Measurements from ENCODE around the gene ASTL.

Gene ASTL

DNA sequence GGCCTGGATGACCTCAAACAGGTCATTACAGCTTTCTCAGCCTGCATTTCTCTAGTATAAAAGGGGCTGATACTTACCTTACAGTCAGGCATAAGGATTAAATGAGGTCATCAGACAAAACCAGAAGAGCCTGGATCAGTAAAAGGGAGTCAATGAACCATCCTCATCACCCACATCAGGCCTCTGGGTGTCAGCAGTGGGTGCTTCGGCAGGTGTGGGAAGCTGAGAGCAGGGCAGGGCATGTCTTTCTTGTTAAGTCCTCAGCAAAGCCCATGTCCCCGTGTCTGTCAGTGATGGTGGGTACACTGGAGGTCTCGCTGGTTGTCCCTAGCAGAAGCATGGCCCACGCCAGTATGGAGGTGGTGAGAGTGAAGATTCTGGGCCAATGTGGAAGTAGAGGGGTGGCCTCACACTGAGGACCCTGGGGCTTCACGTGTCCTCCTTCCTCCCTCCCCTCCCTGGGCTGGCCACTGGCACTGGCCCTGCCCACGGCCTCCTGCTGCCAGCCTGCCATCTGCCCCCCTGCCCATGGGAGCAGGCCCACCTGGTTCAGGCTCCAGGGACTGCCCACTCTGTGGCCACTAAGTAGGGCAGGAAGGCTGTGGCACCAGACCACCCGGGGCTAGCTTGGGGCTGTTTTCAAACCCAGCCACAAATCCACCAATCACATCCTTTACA lies 26.3 kb downstream of the ASTL start:
- Mint-ChIP-seq H3K27me3 (peaks cover 72% of the 10 kb centered on the region), H3K4me1 (ENCODE audit: low read depth) (peaks cover 11% of the 10 kb centered on the region), H3K9me3 (no peaks in the 10 kb centered on the region), H3K4me3 (no peak overlapping the region), H3K36me3 (ENCODE audit: low read depth) (no peaks in the 10 kb centered on the region), H3K27ac (no peak overlapping the region)
- intact Hi-C loops (cut with micrococcal nuclease), result no loop called here

DNA sequence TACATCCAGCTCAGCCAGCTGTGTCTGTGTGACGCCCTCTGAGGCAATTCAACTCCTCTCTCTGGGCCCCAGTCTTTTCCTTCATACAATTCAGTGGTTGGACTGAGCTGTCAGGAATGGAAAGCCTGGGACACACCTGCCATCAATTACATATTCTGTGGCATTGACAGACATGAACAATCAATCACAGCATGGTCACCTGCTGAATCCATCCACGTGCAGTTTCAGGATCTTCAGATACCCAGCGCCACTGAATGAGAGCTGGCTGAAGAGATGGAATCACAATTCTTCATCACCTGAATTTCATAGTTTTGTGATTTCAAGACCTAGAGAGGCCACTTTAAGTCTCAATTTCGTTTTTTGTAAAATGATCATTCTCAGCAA lies 27.1 kb downstream of the ASTL start:
- Mint-ChIP-seq H3K9me3 (peaks cover 4% of the 10 kb centered on the region), H3K4me1 (ENCODE audit: low read depth) (peaks cover 8% of the 10 kb centered on the region)

DNA sequence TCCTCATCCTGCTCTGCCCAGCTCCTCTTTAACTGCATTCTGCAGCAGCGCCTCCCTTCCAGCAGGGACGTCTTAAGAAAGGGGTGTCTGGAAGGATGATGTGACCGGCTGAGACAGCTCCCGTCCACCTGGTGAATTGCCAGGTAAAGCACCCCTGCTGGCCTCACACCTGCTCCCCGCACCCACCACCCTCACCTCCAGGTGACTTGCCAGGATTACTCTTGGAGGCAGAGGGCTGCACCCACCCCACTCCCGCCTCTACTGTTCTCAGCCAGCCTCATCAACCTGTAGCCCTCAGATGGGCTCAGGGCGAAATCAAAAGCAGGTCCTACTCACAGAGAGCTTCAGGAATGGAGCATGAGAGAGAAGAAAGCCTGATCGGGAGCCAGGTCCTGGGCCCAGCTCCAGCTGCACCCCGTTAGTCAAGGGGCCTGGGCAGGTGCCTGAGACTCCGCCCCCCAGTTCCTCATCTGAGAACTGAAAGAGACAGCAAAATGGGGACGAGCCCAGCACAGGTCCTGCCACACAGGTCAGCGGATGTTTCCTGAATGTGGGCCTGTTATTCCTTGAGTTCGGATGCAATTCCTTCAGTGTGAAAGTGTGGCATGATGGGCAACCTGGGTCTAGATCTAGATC lies 27.6 kb downstream of the ASTL start:
- Mint-ChIP-seq H3K27me3 (peaks cover 68% of the 10 kb centered on the region), H3K27ac (no peak overlapping the region), H3K9me3 (peaks cover 9% of the 10 kb centered on the region), H3K4me3 (no peak overlapping the region), H3K4me1 (ENCODE audit: low read depth) (peaks cover 3% of the 10 kb centered on the region), H3K36me3 (ENCODE audit: low read depth) (peaks cover under 1% of the 10 kb centered on the region)
- intact Hi-C loops (cut with micrococcal nuclease), result no loop called here

More for the DNA sequence above, 27.1 kb downstream of the ASTL start:
- Mint-ChIP-seq H3K27ac (no peak overlapping the region), H3K4me3 (no peak overlapping the region), H3K36me3 (ENCODE audit: low read depth) (no peaks in the 10 kb centered on the region), H3K27me3 (peaks cover 73% of the 10 kb centered on the region)
- intact Hi-C loops (cut with micrococcal nuclease), result no loop called here

DNA sequence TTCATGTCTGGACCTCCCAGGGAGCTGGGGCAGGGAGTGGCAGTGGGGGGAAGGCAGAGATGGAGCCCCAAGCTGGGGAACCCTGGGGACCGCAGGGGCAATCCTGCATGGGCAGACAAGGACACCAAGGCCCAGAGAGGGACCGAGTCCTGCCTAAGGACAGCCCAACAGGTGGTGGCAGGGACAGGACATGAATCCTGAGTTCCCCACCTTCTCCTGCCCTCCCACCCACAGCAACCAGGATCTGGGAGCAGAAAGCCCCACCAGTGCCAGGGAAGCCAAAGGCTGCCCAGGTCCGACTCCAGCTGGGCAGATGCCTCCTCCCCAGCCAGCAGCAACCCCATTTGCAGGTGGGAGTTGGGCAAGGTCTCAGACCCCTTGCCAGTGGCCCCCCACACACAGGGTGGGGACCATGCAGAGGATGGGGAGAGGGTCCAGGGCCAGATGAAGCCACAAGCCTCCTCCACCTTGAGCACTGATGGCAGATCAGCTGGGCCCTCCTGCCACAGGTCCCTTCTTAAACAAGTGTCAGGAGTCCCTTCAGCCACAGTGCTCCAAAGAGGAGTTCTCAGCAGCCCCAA lies 28.3 kb downstream of the ASTL start:
- no peak overlapping the region for H3K27ac Mint-ChIP-seq
- H3K36me3 Mint-ChIP-seq (ENCODE audit: low read depth), result peaks cover 8% of the 10 kb centered on the region
- H3K4me3 Mint-ChIP-seq, result no peak overlapping the region
- H3K27me3 Mint-ChIP-seq, result peaks cover 61% of the 10 kb centered on the region
- peaks cover 16% of the 10 kb centered on the region for H3K9me3 Mint-ChIP-seq
- intact Hi-C loops (cut with micrococcal nuclease), result no loop called here
- peaks cover 2% of the 10 kb centered on the region for H3K4me1 Mint-ChIP-seq (ENCODE audit: low read depth)

DNA sequence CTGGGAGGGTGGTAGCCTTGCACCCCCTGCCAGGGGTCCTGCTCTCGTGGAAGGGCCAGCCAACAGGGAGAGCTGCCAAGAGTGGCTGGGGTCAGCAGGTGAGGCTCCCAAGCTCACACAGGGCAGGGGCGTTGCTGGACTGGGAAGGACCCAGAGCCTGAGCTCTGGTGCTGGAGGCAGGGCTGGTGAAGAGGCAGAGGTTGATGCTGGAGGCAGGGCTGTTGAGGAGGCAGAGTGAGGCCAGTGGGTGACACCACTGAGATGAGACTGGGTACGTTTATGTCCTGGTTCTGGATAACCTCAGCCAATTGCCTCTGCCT lies 29.0 kb downstream of the ASTL start:
- Mint-ChIP-seq H3K27ac (no peak overlapping the region), H3K27me3 (peaks cover 55% of the 10 kb centered on the region)
- intact Hi-C loops (cut with micrococcal nuclease), result no loop called here

DNA sequence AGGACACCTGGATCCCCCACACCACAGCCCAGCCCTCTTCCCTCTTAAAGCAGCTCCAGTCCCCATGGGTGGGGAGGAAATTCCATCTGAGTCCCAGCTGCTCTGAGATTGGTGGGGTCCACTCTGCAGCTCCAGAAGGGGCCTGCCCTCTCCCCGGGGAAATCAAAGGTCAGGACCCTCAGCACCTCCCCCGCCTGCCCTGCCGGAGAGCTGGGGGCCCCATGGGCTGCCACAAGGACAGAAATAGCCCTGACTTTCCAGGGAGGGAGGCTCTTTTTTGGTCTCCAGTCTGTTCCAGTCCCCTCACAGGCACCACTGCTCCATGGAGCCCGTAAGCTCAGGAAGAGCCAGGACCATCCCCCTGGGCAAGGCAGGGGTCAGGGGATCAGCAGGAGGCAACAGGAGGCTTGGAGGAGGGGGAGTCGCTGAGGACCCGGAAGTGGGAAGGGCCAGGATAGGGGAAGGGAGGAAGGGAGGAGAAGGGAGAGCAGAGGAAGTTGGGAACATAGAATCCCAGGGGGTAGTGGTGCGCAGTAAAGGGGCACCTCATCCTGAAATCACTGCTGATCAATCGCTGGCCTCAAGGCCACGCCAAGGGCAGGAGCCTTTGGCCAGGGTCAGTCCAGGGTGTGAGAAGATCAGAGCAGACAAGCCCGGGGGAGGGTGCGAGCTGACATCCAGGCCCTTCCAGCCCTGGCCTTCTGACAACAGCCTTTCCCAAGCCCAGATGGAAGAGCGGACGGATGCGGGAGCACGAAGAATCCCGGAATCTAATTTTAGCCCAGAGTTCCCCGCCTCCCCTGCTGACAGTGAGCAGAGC lies 29.6 kb downstream of the ASTL start:
- Mint-ChIP-seq H3K4me3 (no peak overlapping the region), H3K4me1 (ENCODE audit: low read depth) (peaks cover 15% of the 10 kb centered on the region), H3K27me3 (peaks cover 50% of the 10 kb centered on the region), H3K36me3 (ENCODE audit: low read depth) (peaks cover 9% of the 10 kb centered on the region), H3K9me3 (peaks cover 22% of the 10 kb centered on the region), H3K27ac (no peak overlapping the region)
- intact Hi-C loops (cut with micrococcal nuclease), result no loop called here

More for the DNA sequence above, 29.0 kb downstream of the ASTL start:
- H3K4me1 Mint-ChIP-seq (ENCODE audit: low read depth), result peaks cover 9% of the 10 kb centered on the region
- H3K9me3 Mint-ChIP-seq, result peaks cover 22% of the 10 kb centered on the region
- H3K4me3 Mint-ChIP-seq, result no peak overlapping the region
- peaks cover 9% of the 10 kb centered on the region for H3K36me3 Mint-ChIP-seq (ENCODE audit: low read depth)

DNA sequence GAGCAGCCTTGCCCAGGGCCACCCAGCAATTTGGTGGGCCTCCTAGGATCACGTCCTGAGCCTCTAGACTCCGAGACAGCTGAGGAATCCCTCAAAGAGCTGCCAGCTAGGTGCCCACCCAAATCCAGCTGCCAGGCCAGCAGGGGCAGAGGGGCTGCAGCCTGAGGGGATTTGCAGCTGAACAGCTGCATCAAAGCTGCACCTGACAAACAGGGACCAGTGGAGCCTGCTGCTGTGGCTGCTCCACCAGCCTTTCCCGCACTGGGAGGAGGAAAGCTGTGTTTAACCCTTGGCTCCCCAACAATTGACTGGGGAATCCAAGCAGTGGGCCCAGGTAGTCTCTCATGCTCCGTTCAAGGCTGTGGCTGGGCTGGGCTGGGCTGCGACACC lies 30.2 kb downstream of the ASTL start:
- peaks cover 21% of the 10 kb centered on the region for H3K4me1 Mint-ChIP-seq (ENCODE audit: low read depth)
- intact Hi-C loops (cut with micrococcal nuclease), result no loop called here
- H3K27me3 Mint-ChIP-seq, result peaks cover 46% of the 10 kb centered on the region
- no peak overlapping the region for H3K27ac Mint-ChIP-seq
- H3K9me3 Mint-ChIP-seq, result peaks cover 22% of the 10 kb centered on the region
- peaks cover 9% of the 10 kb centered on the region for H3K36me3 Mint-ChIP-seq (ENCODE audit: low read depth)
- no peak overlapping the region for H3K4me3 Mint-ChIP-seq

DNA sequence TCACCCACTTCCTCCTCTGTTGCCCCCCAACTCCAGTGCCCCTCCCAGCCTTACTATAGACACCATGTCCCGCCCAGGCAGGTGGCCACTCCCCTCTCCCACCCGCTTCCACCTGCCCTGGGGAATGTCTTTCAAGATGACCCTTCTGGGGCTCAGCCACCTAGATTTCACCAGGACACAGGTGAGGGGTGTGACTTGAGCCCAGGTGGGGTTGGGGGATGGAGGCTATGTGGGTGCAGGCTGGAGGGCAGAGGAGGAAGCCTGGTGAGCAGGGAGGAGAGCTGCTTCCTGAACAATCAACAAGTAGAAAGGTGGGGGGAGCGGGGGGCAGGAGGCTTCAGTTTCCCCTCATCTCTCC lies 30.6 kb downstream of the ASTL start:
- Mint-ChIP-seq H3K9me3 (peaks cover 22% of the 10 kb centered on the region), H3K27ac (no peak overlapping the region), H3K27me3 (peaks cover 44% of the 10 kb centered on the region), H3K4me1 (ENCODE audit: low read depth) (peaks cover 24% of the 10 kb centered on the region), H3K4me3 (no peak overlapping the region), H3K36me3 (ENCODE audit: low read depth) (peaks cover 9% of the 10 kb centered on the region)
- intact Hi-C loops (cut with micrococcal nuclease), result no loop called here

DNA sequence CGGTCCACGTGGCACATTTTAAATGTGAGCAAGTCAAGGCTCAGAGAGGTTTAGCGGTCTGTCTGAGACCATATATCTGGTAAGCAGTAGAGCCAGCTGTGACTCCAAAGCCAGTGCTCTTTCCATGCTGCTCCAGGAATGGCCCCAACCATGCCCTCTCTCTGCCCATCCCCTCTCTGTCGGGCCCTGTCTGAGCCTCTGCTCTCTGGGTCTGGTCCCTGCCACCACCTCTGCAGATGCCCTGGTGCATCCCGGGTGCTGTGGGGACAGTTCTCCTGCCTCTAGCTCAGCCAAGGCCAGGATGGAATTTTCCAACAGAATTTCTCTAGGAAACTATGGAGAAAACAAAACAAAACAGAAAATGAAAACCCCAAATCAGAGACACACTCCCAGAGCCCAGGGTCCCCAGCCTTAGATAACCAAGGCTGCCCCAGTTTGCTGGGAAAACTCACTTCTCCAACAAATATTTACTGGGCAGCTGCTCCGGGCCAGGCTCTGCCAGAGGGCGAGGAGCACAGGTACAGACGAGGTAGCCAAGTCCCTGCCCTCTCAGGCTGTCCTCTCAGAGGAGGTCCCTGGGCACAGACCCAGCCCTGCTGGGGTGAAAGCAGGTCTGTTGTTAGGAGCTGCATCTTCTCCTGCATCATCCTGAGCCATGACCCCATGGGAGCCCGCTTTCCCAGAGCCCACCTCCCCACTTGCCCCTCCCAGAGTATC lies 31.2 kb downstream of the ASTL start:
- peaks cover 9% of the 10 kb centered on the region for H3K36me3 Mint-ChIP-seq (ENCODE audit: low read depth)
- H3K4me1 Mint-ChIP-seq (ENCODE audit: low read depth), result peaks cover 24% of the 10 kb centered on the region
- intact Hi-C loops (cut with micrococcal nuclease), result no loop called here
- H3K9me3 Mint-ChIP-seq, result peaks cover 22% of the 10 kb centered on the region
- H3K27me3 Mint-ChIP-seq, result peaks cover 40% of the 10 kb centered on the region
- H3K4me3 Mint-ChIP-seq, result no peak overlapping the region
- no peak overlapping the region for H3K27ac Mint-ChIP-seq

DNA sequence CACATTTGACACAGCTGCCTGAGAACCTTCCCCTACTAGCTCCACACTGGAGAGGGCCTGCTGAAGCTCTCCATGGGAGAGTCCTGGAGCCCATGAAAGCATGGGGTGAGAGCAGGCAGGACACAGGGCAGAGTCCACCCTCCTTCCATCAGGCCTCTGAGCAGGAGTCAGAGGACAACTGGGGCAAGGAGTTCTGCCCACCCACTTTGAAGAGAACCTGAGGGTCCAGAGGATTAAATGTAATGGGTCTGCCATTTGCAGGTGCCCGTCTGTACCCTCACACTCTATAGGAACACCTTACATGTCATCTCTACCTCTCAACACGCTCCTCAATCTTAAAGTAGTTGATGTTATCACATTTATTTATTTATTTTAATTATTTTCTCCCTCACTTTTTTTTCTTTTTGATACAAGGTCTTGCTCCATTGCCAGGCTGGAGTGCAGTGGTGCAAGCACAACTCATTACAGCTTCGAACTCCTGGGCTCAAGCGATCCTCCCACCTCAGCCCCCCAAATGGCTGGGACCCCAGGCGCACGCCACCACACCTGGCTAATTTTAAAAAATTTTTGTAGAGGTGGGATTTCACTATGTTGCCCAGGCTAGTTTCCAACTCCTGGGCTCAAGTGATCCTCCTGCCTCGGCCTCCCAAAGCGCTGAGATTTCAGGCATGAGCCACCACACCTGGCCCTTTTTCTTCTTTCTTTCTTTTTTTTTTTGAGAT lies 32.1 kb downstream of the ASTL start:
- H3K4me1 Mint-ChIP-seq (ENCODE audit: low read depth), result peaks cover 24% of the 10 kb centered on the region
- H3K9me3 Mint-ChIP-seq, result peaks cover 22% of the 10 kb centered on the region
- peaks cover 42% of the 10 kb centered on the region for H3K27me3 Mint-ChIP-seq
- no peak overlapping the region for H3K4me3 Mint-ChIP-seq
- intact Hi-C loops (cut with micrococcal nuclease), result no loop called here
- no peak overlapping the region for H3K27ac Mint-ChIP-seq
- peaks cover 9% of the 10 kb centered on the region for H3K36me3 Mint-ChIP-seq (ENCODE audit: low read depth)

DNA sequence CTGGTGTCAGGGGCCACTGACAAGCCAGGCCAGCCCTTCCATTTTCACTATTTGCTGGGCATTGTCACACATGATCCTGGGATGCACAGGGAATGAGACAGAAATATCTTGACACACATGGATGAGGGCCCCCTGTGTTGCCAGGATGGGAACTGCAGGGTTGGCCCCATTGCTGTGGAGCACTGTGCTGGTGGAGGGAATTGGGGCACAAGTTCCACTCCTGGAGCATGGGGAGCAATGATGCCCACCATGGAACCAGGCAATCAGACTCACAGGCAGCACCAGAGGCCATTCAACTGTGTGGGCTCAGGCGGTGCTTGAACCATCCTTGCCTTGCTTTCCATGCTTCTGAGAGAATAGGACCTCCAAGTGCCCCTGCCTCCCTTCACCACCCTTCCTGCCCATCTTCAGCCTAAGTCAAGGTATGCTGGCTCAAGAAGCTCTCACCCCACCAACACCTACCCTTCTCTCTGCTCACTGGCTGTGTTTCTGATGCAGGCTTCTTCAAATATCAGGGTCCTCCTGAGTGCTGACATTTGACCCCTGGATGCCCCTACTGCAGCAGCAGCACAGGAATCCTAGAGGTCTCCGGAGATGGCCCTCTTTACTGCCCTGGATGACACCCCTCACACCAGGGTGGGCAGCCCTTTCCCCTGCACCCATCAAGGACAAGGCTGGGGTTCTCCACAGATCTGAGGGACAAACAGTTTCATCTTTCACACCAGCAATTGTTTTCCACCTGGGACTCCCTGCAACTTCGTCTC lies 33.0 kb downstream of the ASTL start:
- intact Hi-C loops (cut with micrococcal nuclease), result no loop called here
- H3K9me3 Mint-ChIP-seq, result peaks cover 22% of the 10 kb centered on the region
- no peak overlapping the region for H3K27ac Mint-ChIP-seq
- no peak overlapping the region for H3K4me3 Mint-ChIP-seq
- H3K4me1 Mint-ChIP-seq (ENCODE audit: low read depth), result peaks cover 31% of the 10 kb centered on the region
- H3K27me3 Mint-ChIP-seq, result peaks cover 37% of the 10 kb centered on the region
- peaks cover 9% of the 10 kb centered on the region for H3K36me3 Mint-ChIP-seq (ENCODE audit: low read depth)

DNA sequence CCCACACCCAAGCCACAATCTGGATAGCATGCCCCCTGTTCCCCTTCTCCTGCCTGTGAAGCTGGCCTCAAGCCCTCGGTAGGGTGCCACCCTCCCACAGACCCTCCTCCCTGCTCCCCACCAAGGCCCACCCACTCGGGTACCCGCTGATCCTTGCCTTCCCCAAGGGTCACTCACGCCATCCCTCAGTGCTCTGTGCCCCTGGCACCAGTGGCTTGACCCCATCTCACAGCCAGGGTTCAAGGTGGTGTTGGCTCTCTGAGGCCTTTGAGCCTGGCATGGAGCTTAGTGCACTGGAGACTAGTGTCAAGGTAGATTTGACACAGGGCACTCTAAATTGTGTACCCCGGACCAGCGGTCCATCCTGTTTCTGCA lies 33.8 kb downstream of the ASTL start:
- H3K27me3 Mint-ChIP-seq, result peaks cover 34% of the 10 kb centered on the region
- H3K9me3 Mint-ChIP-seq, result peaks cover 22% of the 10 kb centered on the region
- intact Hi-C loops (cut with micrococcal nuclease), result no loop called here
- H3K4me1 Mint-ChIP-seq (ENCODE audit: low read depth), result peaks cover 38% of the 10 kb centered on the region
- H3K36me3 Mint-ChIP-seq (ENCODE audit: low read depth), result peaks cover 9% of the 10 kb centered on the region
- H3K27ac Mint-ChIP-seq, result no peak overlapping the region
- H3K4me3 Mint-ChIP-seq, result no peak overlapping the region

All from dendritic cell treated with granulocyte-macrophage colony-stimulating factor and Interleukin-4, amounts not matched to agents 40 ng/mL and 50 ng/mL, for 4 days (primary cell).